Heart left ventricle (tissue), 13 donors: ENCODE results near the gene EID3.

Experiments used
- CTCF ChIP-seq, 12 donors: fragments of 200-600 bp; sonication (generic) in 4 of 12; IDR thresholded peaks; one replicate each; pipeline versions ENCODE4 v1.5.0 to v1.8.0; 2018 to 2022; ENCODE audit warnings: antibody characterized with exemption in 12 of 12, mild to moderate bottlenecking in 5 of 12
- POLR2A ChIP-seq, 2 donors: fragments of 450-650 bp; IDR thresholded peaks; one replicate each; pipeline ENCODE4 v1.6.1; 2017; ENCODE audit warnings: antibody characterized with exemption in 2 of 2, mild to moderate bottlenecking in 2 of 2, moderate library complexity in 2 of 2
- donor health status: ischemic (EF 13 %, LVEDD 7.1; RV severe dilation, severe dysfunction).
- donor health status: DM: no; HTN: yes; CAD: no.
- donor health status: DM: no; HTN: no; CAD: no.
- donor health status: ischemic (EF 25% LVEDD 6.9; RV normal size, moderate dysfunction).
- donor health status: ischemic (EF 25% LVEDD 5.7; RV mildly dilated, moderate dysfunction).
- donor health status: ischemic (EF 35%, LVEDD 5.7; RV mildly dilated, moderate dysfunction).
- donor health status: nonischemic (EF 11% LVEDD 7.7; RV severe dilation, severe dysfunction).
- donor health status: DM: yes; HTN: yes; CAD: no.
- donor health status: PGD.
- donor health status: ischemic (EF 29% LVEDD 5.4; RV normal size, mild dysfunction).
- donor health status: nonischemic (EF 23%, LVEDD 6.1; RV moderate dilation, normal function).

- no peak for TF ChIP-seq POLR2A (IDR thresholded peaks at IDR 0.05)
- no peak for TF ChIP-seq CTCF (IDR thresholded peaks at IDR 0.05)
These were observed 36.1 kb downstream of the EID3 start for GRCh38 chr12:104339663-104340062.
